Superior temporal gyrus (tissue), 1 donor: ENCODE data around the gene TDRD10.

Source experiments
- DNase-seq: peaks from one replicate; pipeline ENCODE4 v3.0.0-alpha.2; 2016; ENCODE audit errors: extremely low spot score

The TDRD10 gene

DNA sequence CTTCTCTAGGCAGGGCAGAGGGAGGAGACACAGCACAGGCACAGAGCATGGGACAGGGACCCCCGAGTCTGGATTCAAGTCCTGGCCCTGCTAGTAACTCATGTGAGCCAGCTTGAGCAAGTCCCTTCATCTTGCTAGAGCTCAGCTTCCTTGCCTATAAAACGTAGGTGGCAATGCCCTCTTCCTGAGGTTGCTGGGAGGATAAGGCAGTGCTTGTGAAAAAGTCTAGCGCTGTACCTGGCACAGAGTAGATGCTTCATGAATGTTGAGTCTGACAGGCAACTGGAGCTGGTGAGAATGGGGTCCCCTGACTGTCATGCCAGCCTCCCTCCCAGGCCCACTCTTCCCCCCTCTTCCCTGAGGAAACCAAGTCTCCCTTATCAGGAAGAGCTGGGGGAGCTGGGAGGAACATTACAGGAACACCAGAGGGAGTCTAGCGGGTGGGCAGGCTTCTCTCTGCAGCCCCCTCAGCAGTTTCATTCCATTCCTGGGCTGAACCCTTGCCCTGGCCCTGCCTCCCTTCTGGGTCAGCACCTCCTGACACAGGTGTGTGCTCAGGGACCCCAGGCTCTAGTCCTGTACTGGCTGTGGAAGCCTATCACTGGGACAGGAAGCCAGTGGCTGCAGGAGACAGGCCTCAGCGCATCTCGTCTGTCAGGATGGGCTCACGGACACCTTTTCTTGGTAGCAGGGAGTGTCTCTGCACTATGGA lies 75.5 kb downstream of the TDRD10 start:
- DNase-seq = no peak

DNA sequence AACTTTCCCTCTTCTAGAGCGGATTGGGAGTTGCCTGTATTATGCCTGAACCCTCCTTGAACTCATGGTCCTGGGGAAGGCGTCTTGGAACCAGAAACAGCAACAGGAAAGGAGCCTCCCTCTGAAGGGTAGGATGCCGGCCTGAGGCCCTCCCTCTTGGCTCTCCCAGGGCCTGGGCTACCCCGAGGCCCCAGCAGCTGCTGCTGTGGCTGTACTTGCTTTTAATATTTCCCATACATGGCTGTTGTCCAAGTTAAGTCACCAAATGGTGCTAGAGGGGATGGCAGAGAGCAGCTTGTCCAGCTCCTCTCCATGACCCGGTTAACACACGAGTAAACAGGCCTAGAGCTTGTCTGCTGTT lies 76.0 kb downstream of the TDRD10 start:
- no peak for DNase-seq

DNA sequence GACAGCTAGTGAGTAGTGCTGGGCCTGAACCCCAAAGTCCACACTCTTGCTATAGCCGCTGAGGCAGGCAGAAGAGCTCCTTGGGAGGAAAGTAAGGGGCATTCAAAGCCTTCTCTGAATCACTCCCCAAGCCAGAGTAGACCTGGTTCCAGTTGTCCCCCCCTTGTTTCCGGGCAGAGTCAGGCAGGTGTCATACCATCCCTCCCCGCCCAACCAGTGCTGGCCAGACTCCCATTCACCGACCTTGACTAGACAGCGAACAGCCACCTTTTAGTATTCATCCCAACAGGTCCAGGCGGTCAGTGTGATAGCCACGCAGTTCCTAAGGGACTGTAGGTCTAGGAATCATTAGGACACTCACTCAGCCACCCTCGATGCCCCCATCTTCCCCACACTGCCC lies 77.4 kb downstream of the TDRD10 start:
- DNase-seq = no peak

DNA sequence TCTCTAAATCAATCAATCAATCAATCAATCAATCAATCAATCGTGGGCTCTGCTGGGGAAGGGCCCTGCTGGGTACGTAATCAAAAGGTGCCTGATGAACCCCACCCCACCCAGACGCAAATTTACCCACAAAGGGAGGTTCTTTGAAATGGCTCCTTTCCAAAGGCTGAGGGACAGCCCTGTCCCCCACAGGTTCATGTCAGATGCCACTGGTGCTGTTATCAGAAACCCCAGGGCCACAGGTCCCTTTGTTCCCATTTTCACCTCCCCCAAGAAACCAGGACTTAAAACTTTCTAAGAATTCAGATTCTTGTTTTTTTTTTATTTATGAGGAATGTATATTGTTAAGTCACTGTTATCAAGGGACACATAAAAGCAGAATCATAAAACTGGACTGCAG lies 79.7 kb downstream of the TDRD10 start:
- no peak for DNase-seq

DNA sequence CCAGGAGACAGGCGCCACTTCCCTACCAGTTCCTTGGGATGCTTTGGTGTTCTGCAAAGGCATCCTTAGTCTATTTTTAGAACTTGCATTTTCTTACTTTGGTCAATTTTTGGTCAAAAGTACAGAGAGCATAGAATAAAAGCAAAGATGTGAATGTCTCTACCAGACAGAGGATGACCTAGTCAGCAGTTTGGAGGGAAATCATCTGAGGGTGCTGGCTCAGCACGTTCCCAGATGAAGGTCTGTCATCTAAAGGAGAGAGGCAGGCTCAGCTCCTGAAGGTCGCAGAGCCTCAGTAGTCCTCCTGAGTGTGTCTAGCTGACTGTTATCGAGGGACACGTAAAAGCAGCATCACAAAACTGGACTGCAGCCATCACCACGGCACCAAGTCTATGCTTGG lies 80.9 kb downstream of the TDRD10 start:
- no peak for DNase-seq

DNA sequence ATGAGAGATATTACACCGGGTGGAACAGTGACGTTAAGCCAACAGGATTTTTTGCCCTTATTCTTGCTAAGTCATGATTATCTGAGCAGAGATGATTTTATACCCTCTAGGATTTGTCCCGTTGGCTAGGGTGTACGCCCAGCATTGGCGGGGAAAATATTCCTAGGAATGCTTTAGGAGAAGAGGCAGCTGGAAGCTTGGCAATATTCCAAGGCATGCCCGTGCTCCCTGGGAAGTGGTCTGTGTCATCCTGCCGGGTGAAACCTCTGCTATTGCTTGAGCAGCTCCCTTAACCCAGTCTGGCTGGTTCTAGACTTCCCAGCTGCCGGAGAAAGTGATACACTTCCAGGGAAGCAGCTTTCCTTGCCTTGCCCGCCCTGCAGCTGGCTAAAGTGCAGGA lies 81.8 kb downstream of the TDRD10 start:
- no peak for DNase-seq

DNA sequence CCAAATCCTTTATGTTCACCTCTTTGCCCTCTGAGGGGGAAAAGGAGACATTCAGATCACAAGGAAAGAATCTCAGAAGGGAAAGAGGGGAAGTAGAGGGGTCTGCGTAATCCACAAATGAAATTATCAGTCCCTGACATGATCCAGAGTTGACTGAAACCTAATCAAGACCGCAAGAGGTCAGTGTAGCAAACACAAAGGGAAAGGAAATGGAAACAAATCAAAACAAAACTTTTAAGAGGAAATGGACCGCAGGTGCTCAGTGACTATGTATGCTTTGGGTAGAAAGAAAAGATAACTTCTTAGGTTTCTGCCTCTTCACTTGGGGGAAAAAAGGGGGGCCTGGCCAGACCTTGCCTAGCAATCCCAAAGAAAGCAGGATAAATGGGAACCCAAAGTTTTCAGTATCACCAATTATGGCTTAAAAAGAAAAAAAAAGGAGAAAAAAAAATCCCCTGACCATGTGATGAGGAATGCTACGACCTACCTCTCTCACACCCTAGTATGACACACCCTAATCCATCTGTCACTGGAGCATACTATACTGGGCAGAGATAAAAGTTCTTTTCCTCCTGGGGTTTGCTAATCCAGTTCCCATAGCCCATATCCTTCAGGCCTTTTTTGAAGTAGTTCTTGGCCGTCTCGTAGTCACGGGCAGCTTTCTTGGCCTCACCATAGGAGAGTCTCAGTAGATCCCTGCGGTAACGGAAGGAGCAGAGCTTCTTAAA lies 82.4 kb downstream of the TDRD10 start:
- no peak for DNase-seq

DNA sequence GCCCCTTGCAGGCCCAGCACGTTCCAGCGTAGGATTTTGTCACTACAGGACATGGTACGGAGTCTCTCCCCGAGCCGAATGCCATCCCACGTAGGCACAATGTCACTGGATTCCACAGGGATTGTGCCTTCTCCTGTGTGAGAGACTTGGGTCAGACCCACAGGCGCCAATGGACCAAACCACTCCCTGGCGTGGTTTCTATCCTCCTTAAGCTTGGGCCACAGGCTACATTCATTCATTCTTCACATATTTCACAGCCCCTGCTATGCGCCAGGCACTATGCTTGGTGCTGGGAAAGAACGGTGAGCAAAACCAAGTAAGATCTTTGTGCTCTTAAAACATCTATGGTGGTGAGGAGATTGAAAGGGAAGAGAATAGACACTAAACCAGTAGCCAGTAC lies 84.2 kb downstream of the TDRD10 start:
- DNase-seq = no peak

DNA sequence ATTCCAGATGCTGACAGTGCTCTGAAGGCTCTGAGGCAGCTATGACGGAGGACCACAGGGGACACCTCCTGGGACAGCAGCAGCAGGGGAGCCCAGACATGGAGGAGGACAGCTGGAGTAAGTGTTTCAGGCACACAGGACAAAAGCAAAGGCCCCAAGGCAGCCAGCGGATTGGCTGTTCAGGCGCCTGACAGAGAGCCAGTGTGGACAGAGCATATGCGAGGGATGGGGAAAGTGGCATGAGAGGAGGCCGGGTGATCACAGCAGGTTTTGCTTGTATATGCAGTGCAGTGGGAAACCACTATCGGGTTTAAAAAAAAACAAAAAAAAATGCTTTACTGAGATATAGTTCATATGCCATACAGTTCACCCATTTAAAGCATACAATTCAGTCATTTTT lies 84.6 kb downstream of the TDRD10 start:
- DNase-seq = peak; percentile 28

DNA sequence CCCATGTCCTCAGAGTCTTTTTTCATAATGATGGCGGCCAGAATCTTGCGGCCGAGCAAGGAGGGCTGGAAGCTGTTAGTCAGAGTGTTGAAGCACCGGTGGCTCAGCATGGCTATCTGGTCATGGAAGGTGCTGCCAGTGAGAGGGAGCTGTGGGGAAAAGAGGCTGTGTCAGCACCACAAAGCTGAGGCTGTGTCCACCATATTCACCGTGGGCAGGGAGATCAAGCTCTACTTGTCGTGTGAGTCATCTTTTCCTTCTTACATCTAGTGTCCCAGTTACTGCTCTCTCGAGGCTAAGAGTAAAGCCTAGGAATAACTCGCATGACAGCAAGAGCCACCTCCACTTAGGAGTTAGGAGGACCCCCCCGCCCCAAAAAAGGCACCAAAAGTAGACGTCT lies 87.8 kb downstream of the TDRD10 start:
- no peak for DNase-seq

DNA sequence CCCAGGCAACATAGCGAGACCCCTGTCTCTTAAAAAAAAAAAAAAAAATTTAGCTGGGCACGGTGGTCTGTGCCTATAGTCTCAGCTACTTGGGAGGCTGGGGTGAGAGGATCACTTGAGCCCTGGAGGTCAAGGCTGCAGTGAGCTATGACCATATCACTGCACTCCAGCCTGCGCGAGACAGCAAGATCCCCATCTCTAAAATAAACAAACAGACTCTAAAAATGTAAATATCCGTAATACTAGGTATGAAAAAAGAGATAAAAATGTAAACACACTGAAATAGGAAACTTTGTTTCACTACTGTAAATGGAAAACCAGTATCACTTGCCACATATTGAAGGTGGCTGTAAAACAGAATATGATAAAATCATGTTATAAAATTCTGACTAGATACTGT lies 88.7 kb downstream of the TDRD10 start:
- DNase-seq = no peak

DNA sequence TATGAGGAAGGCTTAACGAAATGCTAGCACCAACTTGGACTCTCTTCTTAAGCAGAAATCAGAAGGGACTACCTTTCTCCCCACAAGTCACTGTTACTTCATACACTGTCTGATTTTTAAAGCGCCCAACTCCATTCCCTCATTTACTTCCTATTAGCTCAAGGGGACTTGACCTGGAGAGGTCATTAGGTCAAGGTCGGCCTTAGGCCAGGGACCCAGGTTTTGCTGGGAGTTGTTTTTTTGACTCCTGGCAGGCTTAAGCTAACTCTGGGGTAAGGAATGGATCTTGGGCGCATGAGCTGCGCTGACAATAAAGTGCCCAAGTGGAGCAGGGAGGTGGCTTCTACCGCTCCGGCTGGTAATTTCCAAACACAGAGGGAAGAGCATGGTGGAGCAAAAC lies 89.2 kb downstream of the TDRD10 start:
- no peak for DNase-seq

DNA sequence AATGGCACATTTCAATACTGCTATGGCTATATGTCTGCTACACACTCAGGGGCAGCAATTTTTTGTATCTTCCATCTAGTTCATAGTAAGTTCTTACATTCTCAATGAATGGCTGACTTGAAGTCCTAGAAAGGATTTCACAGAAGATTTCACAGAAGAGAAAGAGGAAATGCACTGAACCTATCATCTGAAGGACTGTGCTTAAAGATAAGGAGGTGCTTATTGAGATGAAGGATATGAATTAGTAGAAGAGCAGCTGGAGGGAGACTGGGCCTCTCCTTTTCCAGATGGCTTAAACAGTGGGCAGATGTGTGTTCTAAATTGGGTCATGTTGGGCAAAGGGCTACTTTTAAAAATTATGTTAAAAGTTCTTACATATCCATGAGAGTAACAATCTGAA lies 91.4 kb downstream of the TDRD10 start:
- DNase-seq = no peak

DNA sequence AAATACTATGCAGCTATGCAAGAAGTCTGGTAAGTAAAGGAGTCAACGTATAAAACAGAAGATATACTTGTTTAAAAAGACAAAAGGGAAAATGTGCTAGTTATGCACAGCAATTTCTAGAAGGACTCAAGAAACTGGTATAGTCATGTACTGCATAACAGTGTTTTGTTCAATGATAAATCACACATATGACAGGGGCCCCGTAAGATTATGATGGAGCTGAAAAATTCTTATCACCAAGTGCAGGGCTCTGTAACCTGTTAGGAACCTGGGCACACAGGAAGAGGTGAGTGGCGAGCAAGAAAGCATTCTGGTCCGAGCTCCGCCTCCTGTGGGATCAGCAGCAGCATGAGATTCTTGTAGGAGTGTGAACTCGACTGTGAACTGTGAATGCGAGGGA lies 92.8 kb downstream of the TDRD10 start:
- DNase-seq = no peak

DNA sequence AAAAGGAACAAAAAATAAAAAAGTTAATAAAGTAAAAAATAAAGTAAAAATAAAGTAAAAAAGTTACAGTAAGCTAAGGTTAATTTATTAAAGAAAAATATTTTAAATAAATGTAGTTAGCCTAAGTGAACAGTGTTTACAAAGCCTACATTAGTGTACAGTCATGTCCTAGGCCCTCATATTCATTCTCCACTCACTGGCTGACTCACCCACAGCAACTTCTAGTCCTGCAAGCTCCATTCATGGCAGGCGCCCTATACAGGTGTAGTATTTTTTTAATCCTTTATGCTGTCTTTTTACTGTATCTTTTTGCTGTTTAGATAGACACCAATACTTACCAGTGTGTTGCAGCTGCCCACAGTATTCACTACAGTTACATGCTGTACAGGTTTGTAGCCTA lies 93.6 kb downstream of the TDRD10 start:
- no peak for DNase-seq
